Stimulated activated naive CD8-positive, alpha-beta T cell treated with anti-CD3 and anti-CD28 coated beads, Interleukin-15, Interleukin-2, amounts not matched to agents 100 U/mL and 50 U/mL, for 24 hours (primary cell): Measurements from ENCODE around the gene ALKBH4.
"Not testable (repeated sequence)": the region's sequence is repeated elsewhere in the genome, so short reads cannot be mapped to it uniquely, and the experiment has no call there.

ENCODE experiments used
- ATAC-seq: fragments of 150-1000 bp; cut with Tn5 transposase; one replicate; pipeline ENCODE4 v1.10.0; 2021
- DNase-seq: peaks from one replicate; pipeline ENCODE4 v3.0.0; 2021

Gene ALKBH4

GRCh38 chr7:102464577-102465280 lies at the start of gene ALKBH4, which contains the start of gene LRWD1:
ALKBH4 (minus strand) TSS chr7:102464863; CDS start chr7:102464836, 27 bp downstream.
LRWD1 (plus strand) TSS chr7:102464984; CDS start chr7:102465081, 97 bp downstream.
- DNase-seq (peak; percentile 98), ATAC-seq (peak; percentile 97)

DNA sequence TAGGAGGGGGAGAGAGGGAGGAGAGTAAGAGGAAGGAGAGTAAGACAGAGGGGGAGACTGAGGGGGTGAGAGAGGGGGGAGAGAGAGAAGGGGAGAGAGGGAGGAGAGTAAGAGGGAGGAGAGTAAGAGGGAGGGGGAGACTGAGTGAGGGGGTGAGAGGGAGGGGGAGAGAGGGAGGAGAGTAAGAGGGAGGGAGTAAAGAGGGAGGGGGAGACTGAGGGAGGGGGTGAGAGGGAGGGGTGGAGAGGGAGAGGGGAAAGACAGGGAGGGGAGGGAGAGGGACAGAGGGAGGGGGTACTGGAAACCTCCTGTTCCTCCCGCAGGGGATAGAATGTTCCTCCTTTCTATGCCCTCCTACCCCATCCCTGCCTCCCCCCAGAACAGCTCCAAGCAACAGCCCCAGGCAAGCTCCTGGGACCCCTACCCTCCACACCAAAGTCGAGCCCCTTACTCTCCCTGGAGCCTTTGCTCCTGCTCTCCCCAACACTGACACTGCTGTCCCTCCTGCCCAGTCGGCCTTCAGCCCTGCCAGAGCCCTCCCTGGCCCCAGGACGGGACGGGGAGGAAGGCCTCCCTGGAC lies 48.1 kb upstream of the ALKBH4 start:
- not testable (repeated sequence) for ATAC-seq
- peak; percentile 3 for DNase-seq

DNA sequence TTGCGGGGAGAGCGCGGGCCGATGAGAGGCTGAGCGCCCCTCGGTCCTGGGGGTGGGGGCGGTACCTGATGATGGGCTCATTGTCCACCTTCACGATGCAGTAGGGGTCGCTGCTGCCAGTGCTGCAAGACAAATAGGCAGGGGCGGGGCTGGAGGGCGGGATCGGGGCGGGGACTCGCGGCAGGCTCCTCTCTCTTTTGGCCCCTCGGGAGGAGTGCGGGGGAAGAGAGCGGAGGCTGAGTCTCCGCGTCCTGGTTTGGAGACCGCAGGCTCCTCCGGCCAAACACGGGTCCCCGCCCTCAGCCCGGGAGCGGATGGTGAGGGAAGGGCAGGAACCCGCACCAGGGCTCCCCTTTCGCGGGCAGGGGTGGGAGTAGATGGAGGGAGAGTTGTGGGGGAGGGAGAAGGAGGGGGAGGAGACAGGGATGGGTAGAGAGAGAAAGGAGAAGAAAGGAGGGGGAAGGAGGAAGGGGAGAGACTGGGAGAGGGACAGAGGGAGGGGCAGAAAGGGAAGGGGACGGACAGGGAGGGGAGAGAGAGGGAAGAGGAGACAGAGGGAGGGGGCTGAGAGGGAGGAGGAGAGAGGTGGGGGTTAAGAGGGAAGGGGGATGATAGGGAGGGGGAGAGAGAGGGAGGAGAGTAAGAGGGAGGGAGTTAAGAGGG lies 47.3 kb upstream of the ALKBH4 start:
- not testable (repeated sequence) for DNase-seq

DNA sequence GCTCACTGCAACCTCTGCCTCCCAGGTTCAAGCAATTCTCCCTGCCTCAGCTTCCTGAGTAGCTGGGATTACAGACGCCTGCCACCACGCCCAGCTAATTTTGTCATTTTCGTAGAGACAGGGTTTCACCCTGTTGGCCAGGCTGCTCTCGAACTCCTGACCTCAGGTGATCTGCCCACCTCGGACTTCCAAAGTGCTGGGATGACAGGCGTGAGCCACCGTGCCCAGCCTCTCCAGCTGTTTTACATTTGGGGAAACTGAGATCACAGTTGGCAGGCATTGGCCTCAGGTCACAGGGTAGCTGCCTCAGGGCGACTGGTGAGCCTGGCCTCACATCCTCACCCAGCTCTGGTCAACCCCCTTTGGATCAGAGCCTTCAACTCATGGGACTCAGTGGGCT lies 45.9 kb upstream of the ALKBH4 start:
- ATAC-seq, DNase-seq: not testable (repeated sequence)

More for the DNA sequence above, 47.3 kb upstream of the ALKBH4 start:
- peak; percentile 59 for ATAC-seq

GRCh38 chr7:102507410-102508088 lies 42.9 kb upstream of the ALKBH4 start:
- DNase-seq, ATAC-seq: not testable (repeated sequence)

- not testable (repeated sequence) for DNase-seq, ATAC-seq
Measured at GRCh38 chr7:102505298-102506185, 40.9 kb upstream of the ALKBH4 start.

DNA sequence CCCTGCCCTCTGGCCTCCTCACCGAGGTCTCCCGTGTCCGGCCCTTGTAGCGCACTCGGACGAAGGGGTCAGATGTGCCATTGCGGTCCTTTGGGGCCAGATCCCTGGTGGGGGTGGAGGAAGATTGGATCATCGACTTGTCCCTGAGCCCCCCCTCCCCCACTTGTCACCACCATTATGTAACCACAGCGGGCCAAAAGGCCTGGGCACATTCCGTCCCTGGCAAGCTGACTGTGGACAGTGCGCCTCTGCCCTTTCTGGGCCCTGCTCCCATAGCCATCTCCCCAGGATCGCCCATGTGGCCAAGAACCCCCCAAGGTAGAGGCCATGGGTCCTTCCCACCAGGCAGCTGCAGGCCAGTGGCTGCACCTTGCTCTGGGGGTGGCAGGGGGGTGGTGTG lies 38.5 kb upstream of the ALKBH4 start:
- DNase-seq, ATAC-seq: not testable (repeated sequence)

- ATAC-seq, DNase-seq: not testable (repeated sequence)
Measured at GRCh38 chr7:102498321-102498720, 33.7 kb upstream of the ALKBH4 start.

DNA sequence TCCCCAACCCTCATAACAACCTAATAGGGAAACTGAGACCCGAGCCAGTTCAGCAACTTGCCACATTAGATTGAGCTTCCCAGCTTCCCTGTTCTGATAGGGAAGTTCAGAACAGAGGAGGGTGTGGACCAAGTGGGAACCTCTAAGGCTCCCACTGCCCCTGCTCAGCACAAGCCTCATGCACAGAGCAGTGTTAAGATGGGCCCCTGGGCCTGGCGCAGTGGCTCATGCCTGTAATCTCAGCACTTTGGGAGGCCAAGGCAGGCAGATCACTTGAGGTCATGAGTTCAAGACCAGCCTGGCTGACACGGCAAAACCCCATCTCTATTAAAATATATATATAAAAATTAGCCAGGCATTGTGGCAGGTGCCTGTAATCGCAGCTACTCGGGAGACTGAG lies 32.6 kb upstream of the ALKBH4 start:
- not testable (repeated sequence) for ATAC-seq

GRCh38 chr7:102496861-102497260 lies 32.2 kb upstream of the ALKBH4 start:
- not testable (repeated sequence) for DNase-seq, ATAC-seq

More for the DNA sequence above, 32.6 kb upstream of the ALKBH4 start:
- DNase-seq: not testable (repeated sequence)

- DNase-seq: not testable (repeated sequence)
- ATAC-seq: peak; percentile 77
Measured at GRCh38 chr7:102494473-102495149, 29.9 kb upstream of the ALKBH4 start.

GRCh38 chr7:102494026-102494425 lies 29.4 kb upstream of the ALKBH4 start:
- not testable (repeated sequence) for ATAC-seq, DNase-seq

GRCh38 chr7:102493220-102493935 lies 28.7 kb upstream of the ALKBH4 start:
- peak; percentile 41 for ATAC-seq
- DNase-seq: not testable (repeated sequence)

DNA sequence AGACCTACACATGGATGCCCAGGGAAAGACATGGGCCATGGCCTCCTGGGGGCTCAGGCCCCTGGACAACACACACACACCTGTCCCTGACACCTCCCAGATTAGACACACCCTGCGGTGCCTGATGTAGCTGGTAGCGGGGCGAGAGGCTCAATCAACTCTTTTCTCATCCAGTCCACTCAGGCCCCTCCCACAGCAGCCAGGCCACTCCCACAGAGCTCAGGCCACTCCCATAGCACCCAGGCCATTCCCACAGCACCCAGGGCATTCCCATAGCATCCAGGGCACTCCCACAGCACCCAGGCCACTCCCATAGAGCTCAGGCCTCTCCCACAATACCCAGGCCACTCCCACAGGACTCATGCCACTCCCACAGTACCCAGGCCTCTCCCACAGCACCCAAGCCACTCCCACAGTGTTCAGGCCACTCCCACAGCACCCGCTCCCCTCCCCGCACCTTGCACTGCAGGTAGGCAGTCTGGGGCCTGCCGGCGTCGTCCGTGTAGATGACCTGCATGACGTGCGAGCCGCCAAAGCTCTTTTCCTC lies 25.9 kb upstream of the ALKBH4 start:
- ATAC-seq: peak; percentile 75

GRCh38 chr7:102484317-102484716 lies 19.7 kb upstream of the ALKBH4 start:
- not testable (repeated sequence) for DNase-seq, ATAC-seq

More for the DNA sequence above, 25.9 kb upstream of the ALKBH4 start:
- DNase-seq: peak; percentile 77

DNA sequence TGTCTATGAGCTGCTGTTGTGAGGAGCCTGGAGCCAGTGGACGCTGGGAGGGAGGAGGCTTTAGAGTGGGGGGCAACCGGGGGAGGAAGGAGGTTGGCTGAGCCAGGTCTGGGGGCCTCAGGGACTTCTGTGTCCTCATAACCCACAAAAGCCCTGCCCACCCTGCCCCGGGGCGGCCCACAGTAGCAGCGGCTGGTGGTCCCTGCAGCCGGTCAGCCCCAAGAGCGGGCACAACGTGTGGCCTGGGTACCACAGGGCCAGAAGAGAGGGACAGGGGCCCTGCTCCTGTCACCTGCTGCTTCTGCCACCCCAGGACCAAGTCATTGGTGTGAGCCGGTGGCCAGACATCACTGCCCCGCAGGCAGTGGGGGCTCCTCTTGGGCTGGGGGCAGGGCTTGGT lies 17.3 kb upstream of the ALKBH4 start:
- DNase-seq, ATAC-seq: not testable (repeated sequence)

DNA sequence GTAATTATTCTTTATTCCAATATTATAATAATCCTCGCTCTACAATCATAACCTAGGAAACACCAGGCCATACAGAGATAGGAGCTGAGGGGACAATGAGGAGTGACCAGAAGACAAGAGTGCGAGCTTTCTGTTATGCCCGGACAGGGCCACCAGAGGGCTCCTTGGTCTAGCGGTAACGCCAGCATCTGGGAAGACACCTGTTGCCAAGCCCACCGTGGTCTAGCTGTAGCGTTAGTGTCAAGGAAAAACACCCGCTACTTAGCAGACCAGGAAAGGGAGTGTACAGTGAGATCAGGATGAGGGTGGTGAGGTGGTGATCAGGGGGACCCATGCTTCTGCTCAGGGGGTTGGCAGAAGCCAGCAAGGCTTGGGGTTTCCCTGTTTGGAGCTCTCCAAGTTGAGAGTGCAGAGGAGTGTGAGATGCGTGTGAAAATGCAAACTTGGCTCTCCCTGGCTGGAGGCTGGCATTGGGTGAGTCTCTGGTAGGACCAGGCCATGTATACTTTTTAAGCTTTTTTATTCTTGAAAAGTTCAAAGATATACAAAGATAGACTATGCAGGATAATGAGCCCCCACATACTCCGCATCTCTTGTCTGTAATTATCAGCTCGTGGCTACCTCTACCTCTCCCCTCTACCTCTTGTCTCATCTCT lies 15.4 kb upstream of the ALKBH4 start:
- DNase-seq: peak; percentile 55
- ATAC-seq: not testable (repeated sequence)

DNA sequence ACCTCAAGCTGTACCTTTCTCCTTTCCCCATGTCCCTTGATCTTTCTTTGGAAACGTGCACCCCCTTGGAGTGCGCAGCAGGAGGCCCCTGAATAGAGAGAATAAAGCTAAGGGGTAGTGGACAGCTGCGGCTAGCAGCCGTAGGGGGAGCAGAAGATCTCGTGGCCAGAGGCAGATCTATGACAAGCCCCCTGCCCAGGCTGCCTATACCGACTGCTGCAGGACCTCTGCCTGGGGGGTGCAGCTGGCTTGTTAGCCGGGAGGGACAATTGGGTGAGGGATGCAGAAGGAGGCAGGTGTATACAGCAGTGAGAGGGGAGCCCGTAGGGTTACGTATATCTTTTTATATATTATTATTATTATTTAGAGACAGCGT lies 14.5 kb upstream of the ALKBH4 start:
- DNase-seq: not testable (repeated sequence)
- peak; percentile 21 for ATAC-seq
